Naive thymus-derived CD4-positive, alpha-beta T cell (primary cell): Measurements from ENCODE around the gene STX5. TPM values are rescaled to one million over a fixed set of nuclear protein-coding genes. Genes with fewer than 3 reads are reported as not detected.
"Not testable (repeated sequence)": the region's sequence is repeated elsewhere in the genome, so short reads cannot be mapped to it uniquely, and the experiment has no call there.

Source experiments
- ATAC-seq: fragments of 150-1000 bp; cut with Tn5 transposase; 2 replicates; pipeline ENCODE4 v1.10.0; 2021; ENCODE audit warnings: mild to moderate bottlenecking, moderate library complexity
- CTCF ChIA-PET: fragments of 350-600 bp; sonication (Branson Sonifier 250); formaldehyde crosslinking; loops from one replicate; lab custom pipeline; 2021; ENCODE audit warnings: antibody characterized with exemption; lab: Charles Lee
- POLR2A ChIA-PET: fragments of 350-600 bp; sonication (Branson Sonifier 250); formaldehyde crosslinking; loops from one replicate; lab custom pipeline; 2021; ENCODE audit warnings: antibody characterized with exemption, inconsistent platforms; lab: Charles Lee
- DNase-seq, 9 donors: peaks; one replicate each; pipeline versions ENCODE4 v3.0.0 to v3.0.0-alpha.2; 2020 to 2022; ENCODE audit warnings: mixed read lengths in 1 of 9
- H3K27ac ChIP-seq: one replicate; pipeline ENCODE4 v1.7.0; 2013; ENCODE audit warnings: mild to moderate bottlenecking, low read depth, low read length, moderate library complexity
- H3K27me3 ChIP-seq, 2 donors: one replicate each; pipeline ENCODE4 v1.7.0; 2013; ENCODE audit warnings: low read length in 2 of 2, mild to moderate bottlenecking in 2 of 2, moderate library complexity in 2 of 2; ENCODE audit not compliant: control insufficient read depth in 2 of 2, insufficient read depth in 2 of 2
- H3K36me3 ChIP-seq, 3 experiments: 1 replicate in 2 of 3; 2 replicates in 1 of 3; pipeline ENCODE4 v1.7.0; 2013; ENCODE audit warnings: low read length in 3 of 3, mild to moderate bottlenecking in 3 of 3, moderate library complexity in 1 of 3; ENCODE audit not compliant: insufficient read depth in 3 of 3, control insufficient read depth in 2 of 3
- H3K4me1 ChIP-seq, 2 donors: one replicate each; pipeline ENCODE4 v1.7.0; 2013; ENCODE audit warnings: low read length in 2 of 2, mild to moderate bottlenecking in 2 of 2, moderate library complexity in 1 of 2; ENCODE audit not compliant: control insufficient read depth in 2 of 2, insufficient read depth in 2 of 2
- H3K4me3 ChIP-seq: 2 replicates; pipeline ENCODE4 v1.7.0; 2013; ENCODE audit warnings: mild to moderate bottlenecking, low read length
- H3K9me3 ChIP-seq, 3 experiments: 1 replicate in 2 of 3; 2 replicates in 1 of 3; pipeline ENCODE4 v1.7.0; 2013; ENCODE audit warnings: low read length in 3 of 3; ENCODE audit not compliant: control insufficient read depth in 2 of 3
- H3K27ac Mint-ChIP-seq, 9 donors: one replicate each; pipeline ENCODE4 v1.8.0; 2020 to 2022; ENCODE audit warnings: mixed read lengths in 9 of 9, mild to moderate bottlenecking in 8 of 9, moderate library complexity in 5 of 9, inconsistent platforms in 2 of 9
- H3K27me3 Mint-ChIP-seq, 5 donors: one replicate each; pipeline ENCODE4 v1.8.0; 2021 to 2022; ENCODE audit warnings: mixed read lengths in 5 of 5, mild to moderate bottlenecking in 1 of 5
- H3K36me3 Mint-ChIP-seq, 5 donors: one replicate each; pipeline ENCODE4 v1.8.0; 2020 to 2022; ENCODE audit warnings: mixed read lengths in 5 of 5, mild to moderate bottlenecking in 3 of 5, inconsistent platforms in 1 of 5
- H3K4me1 Mint-ChIP-seq, 7 donors: one replicate each; pipeline ENCODE4 v1.8.0; 2020 to 2022; ENCODE audit warnings: mixed read lengths in 7 of 7, mild to moderate bottlenecking in 3 of 7, inconsistent platforms in 1 of 7
- H3K4me3 Mint-ChIP-seq, 10 donors: one replicate each; pipeline ENCODE4 v1.8.0; 2020 to 2022; ENCODE audit warnings: mild to moderate bottlenecking in 10 of 10, mixed read lengths in 10 of 10, moderate library complexity in 6 of 10, inconsistent platforms in 2 of 10
- H3K9me3 Mint-ChIP-seq, 11 donors: one replicate each; pipeline ENCODE4 v1.8.0; 2020 to 2022; ENCODE audit warnings: mixed read lengths in 11 of 11, mild to moderate bottlenecking in 4 of 11, inconsistent platforms in 1 of 11, moderate library complexity in 1 of 11
- intact Hi-C, 2 donors: fragments of 100-400 bp; cut with micrococcal nuclease; formaldehyde crosslinking; loops; one replicate each; pipeline ENCODE4 v1.15.1; 2023
- polyA plus RNA-seq, 2 donors: library from polyadenylated mRNA; unstranded; fragments of 300-500 nt; fragmentation: Illumina TruSeq; gene quantifications; one replicate each; pipeline ENCODE4 v1.2.3, GENCODE V29; 2021
- total RNA-seq, 6 experiments: library from RNA in 5 of 6; stranded (reverse) in 5 of 6; gene quantifications; 1 replicate in 5 of 6; 2 replicates in 1 of 6; pipeline ENCODE4 v1.2.3 and lab custom pipeline; 2021 to 2026

Gene STX5
- total and polyA plus RNA-seq, 7 experiments from 2014 or later = 23.8 to 152 (median 53.6) TPM

DNA sequence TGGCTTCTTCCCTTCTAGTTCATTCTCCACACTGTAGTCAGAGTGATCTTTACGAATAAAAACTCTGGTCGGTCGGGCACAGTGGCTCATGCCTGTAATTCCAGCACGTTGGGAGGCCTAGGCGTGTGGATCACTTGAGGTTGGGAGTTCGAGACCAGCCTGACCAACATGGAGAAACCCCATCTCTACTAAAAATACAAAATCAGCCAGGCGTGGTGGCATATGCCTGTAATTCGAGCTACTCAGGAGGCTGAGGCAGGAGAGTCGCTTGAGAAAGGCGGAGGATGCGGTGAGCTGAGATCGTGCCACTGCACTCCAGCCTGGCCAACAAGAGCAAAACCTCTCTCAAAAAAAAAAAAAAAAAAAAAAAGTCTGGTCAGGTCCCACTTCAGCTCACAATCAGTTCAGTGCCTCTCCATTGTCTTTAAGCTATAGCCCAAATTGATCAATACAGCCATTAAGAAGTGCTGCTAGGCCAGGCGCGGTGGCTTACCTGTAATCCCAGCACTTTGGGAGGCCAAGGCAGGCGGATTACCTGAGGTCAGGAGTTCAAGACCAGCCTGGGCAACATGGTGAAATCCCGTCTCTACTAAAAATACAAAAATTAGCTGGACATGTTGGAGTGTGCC is 29.8 kb upstream of the STX5 start:
- not testable (repeated sequence) for H3K4me1 ChIP-seq, H3K4me3 Mint-ChIP-seq, H3K27me3 ChIP-seq, H3K9me3 Mint-ChIP-seq, ATAC-seq, H3K36me3 ChIP-seq, H3K27ac ChIP-seq, DNase-seq, H3K27me3 Mint-ChIP-seq, H3K9me3 ChIP-seq, H3K36me3 Mint-ChIP-seq, H3K4me3 ChIP-seq
- intact Hi-C loops = loop anchor here (1.0 to 5.0 kb wide), 13 partner anchors 20 to 481 kb away; partner anchors contain the start of genes HNRNPUL2 (in 1 of the 2), LBHD1 (in 1 of the 2), NXF1 (in 1 of the 2) and STX5 (in 1 of the 2)
- peak overlapping the region in 2 of 9 donors; percentile 28 to 58 for H3K27ac Mint-ChIP-seq
- CTCF ChIA-PET = interaction anchor here (0.6 to 5.5 kb wide), 12 partner anchors 10 to 641 kb away, joined by 3 to 33 read pairs (median 4); partner anchors contain the start of gene TUT1
- POLR2A ChIA-PET = interaction anchor here (0.6 to 2.5 kb wide), 13 partner anchors 8 to 440 kb away, joined by 3 to 17 read pairs (median 3); partner anchors contain the start of genes C11orf98, CSKMT, HNRNPUL2 and TMEM179B
- H3K4me1 Mint-ChIP-seq = peaks cover 6 to 49% (median 12%) of the 10 kb centered on the region in 7 donors

DNA sequence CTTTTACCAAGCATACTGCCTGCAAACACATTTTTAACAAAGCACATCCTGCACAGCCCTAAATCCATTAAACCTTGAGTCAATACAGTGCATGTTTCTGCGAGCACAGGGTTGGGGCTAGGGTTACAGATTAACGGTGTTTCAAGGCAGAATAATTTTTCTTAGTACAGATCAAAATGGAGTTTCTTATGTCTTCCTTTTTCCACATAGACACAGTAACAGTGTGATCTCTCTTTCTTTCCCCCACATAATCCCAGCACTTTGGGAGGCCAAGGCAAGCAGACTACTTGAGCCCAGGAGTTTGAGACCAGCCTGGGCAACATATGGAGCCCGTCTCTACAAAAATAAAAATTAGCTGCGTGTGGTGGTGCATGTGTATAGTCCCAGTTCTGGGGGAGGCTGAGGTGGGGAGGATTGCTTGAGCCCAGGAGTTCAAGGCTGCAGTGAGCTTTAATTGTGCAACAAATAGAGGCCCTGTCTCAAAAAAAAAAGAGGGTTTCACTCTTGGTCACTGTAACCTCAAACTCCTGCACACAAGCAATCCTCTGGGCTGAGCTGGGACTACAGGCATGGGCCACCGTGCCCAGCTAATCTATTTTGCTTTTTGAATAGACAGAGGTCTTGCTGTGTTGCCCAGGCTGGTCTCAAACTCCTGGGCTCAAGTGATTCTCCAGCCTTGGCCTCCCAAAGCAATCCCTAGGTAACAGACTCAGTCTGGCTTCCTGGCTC is 29.1 kb upstream of the STX5 start:
- Histone ChIP-seq H3K9me3 (no peaks in the 10 kb centered on the region), H3K4me3 (no peak overlapping the region), H3K27me3 (no peaks in the 10 kb centered on the region), H3K27ac (no peak overlapping the region), H3K36me3 (no peaks in the 10 kb centered on the region), H3K4me1 (peaks cover 5 to 8% of the 10 kb centered on the region in 2 donors)
- Mint-ChIP-seq H3K4me3 (no peak overlapping the region), H3K9me3 (peaks cover 0 to 2% (median 0%) of the 10 kb centered on the region in 11 donors), H3K27me3 (peaks cover 0 to under 1% (median 0%) of the 10 kb centered on the region in 5 donors), H3K4me1 (peaks cover 7 to 54% (median 17%) of the 10 kb centered on the region in 7 donors), H3K27ac (peak overlapping the region in 2 of 9 donors; percentile 58 to 59), H3K36me3 (peaks cover 0 to 1% (median 0%) of the 10 kb centered on the region in 5 donors)
- DNase-seq (no peak), ATAC-seq (no peak)
- POLR2A ChIA-PET = interaction anchor here (0.6 to 2.5 kb wide), 10 partner anchors 7 to 196 kb away, joined by 3 to 17 read pairs (median 4); partner anchors contain the start of genes C11orf98, CSKMT, HNRNPUL2 and TMEM179B
- CTCF ChIA-PET = interaction anchor here (0.6 to 5.5 kb wide), 6 partner anchors 20 to 640 kb away, joined by 4 to 33 read pairs (median 6); partner anchors contain the start of gene TUT1
- intact Hi-C loops = loop anchor here in 1 of 2 donors (5.0 kb wide), 1 partner anchor 189 kb away; the partner anchor contains the start of genes LBHD1 and UQCC3

DNA sequence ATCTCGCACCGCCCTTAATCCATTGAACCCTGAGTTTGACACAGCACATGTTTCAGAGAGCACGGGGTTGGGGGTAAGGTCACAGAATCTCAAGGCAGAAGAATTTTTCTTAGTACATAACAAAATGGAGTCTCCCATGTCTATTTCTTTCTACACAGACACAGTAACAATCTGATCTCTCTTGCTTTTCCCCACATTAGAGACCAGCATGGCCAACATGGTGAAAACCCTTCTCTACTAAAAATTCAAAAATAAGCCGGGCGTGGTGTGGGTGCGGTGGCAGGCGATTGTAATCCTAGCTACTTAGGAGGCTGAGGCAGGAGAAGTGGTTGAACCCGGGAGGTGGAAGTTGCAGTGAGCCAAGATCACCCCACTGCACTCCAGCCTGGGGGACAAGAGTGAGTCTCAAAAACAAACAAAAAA is 27.4 kb upstream of the STX5 start:
- CTCF ChIA-PET, POLR2A ChIA-PET: not testable (repeated sequence)

DNA sequence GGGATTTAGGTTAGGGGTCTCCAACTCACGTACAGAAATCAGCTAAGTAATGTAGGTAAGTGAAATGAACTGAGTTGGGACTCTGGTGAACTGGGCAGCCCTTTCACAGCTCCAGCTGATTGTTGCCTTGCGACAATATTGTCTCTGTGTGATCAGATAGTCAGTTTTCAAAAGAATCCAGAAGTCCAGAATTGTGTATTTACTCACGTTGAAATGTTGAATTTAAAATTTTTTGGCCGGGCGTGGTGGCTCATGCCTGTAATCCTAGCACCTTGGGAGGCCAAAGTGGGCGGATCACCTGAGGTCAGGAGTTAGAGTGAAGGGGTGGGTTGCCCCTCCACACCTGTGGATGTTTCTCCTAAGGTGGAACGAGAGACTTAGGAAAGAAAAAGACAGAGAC is 26.4 kb upstream of the STX5 start:
- DNase-seq (no peak), ATAC-seq (no peak)
- Mint-ChIP-seq H3K36me3 (peaks cover 5 to 27% (median 21%) of the 10 kb centered on the region in 5 donors), H3K27ac (peak overlapping the region in 5 of 9 donors; percentile 38 to 70 (median 51)), H3K4me3 (peak overlapping the region in 2 of 10 donors; percentile 56 to 99), H3K27me3 (peaks cover 0 to 6% (median 0%) of the 10 kb centered on the region in 5 donors), H3K9me3 (peaks cover 0 to 10% (median 0%) of the 10 kb centered on the region in 11 donors), H3K4me1 (peaks cover 21 to 74% (median 35%) of the 10 kb centered on the region in 7 donors)
- CTCF ChIA-PET = interaction anchor here (0.6 to 5.3 kb wide), 4 partner anchors 54 to 534 kb away, joined by 3 to 34 read pairs (median 6); partner anchors contain the start of gene TMEM179B
- H3K36me3 ChIP-seq = peaks cover 3 to 17% (median 9%) of the 10 kb centered on the region in 3 experiments
- POLR2A ChIA-PET = interaction anchor here (0.6 to 11.0 kb wide), 14 partner anchors 15 to 219 kb away, joined by 3 to 379 read pairs (median 4); partner anchors contain the start of genes HNRNPUL2, NXF1, SLC3A2 and STX5
- no peak overlapping the region for H3K27ac ChIP-seq
- no peaks in the 10 kb centered on the region for H3K27me3 ChIP-seq
- no peak overlapping the region for H3K4me3 ChIP-seq
- intact Hi-C loops = loop anchor here in 1 of 2 donors (5.0 kb wide), 2 partner anchors 256 to 286 kb away; partner anchors contain the start of genes EEF1G and MTA2
- H3K9me3 ChIP-seq = no peaks in the 10 kb centered on the region
- H3K4me1 ChIP-seq = peaks cover 19 to 21% of the 10 kb centered on the region in 2 donors

More for the DNA sequence above, 27.4 kb upstream of the STX5 start:
- H3K9me3 ChIP-seq, DNase-seq, ATAC-seq, H3K4me3 Mint-ChIP-seq, H3K4me1 ChIP-seq, H3K27ac ChIP-seq, H3K27me3 ChIP-seq, H3K36me3 ChIP-seq, H3K27me3 Mint-ChIP-seq, H3K4me3 ChIP-seq: not testable (repeated sequence)
- Mint-ChIP-seq H3K9me3 (peaks cover 0 to 10% (median 0%) of the 10 kb centered on the region in 11 donors), H3K36me3 (peaks cover 5 to 16% (median 11%) of the 10 kb centered on the region in 5 donors), H3K27ac (peak overlapping the region in 2 of 9 donors; percentile 8 to 62), H3K4me1 (peaks cover 13 to 69% (median 27%) of the 10 kb centered on the region in 7 donors)
- intact Hi-C loops = loop anchor here in 1 of 2 donors (5.0 kb wide), 2 partner anchors 257 to 287 kb away; partner anchors contain the start of genes EEF1G and MTA2

DNA sequence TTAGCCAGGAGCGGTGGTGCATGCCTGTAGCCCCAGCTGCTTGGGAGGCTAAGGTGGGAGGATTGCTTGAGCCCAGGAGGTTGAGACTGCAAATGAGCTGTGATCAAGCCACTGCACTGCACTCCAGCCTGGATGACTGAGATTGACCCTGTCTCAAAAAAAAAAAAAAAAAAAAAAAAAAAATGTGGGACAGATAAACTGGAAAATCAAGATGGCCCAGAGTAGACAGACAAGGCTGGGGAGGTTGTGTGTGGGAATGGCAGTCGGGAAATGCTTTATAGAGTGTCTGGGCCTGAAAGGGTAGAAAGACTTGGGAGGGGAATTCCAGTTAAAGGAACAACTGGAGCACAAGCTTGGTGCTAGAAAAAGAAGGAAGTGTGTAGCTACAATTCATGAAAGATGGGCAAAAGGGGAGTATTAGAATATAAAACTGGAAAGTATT is 25.7 kb upstream of the STX5 start:
- peaks cover 5 to 32% (median 27%) of the 10 kb centered on the region in 5 donors for H3K36me3 Mint-ChIP-seq
- H3K4me3 ChIP-seq = no peak overlapping the region
- peaks cover 9 to 23% (median 12%) of the 10 kb centered on the region in 3 experiments for H3K36me3 ChIP-seq
- peak overlapping the region in 7 of 10 donors; percentile 27 to 99 (median 71) for H3K4me3 Mint-ChIP-seq
- no peak for DNase-seq
- no peak overlapping the region for H3K27ac ChIP-seq
- ChIA-PET CTCF (interaction anchor here (1.0 to 5.3 kb wide), 3 partner anchors 28 to 71 kb away, joined by 3 to 34 read pairs (median 5); partner anchors contain the start of gene TMEM179B), POLR2A (interaction anchor here (0.6 to 11.0 kb wide), 19 partner anchors 15 to 218 kb away, joined by 3 to 379 read pairs (median 5); partner anchors contain the start of genes C11orf98, CSKMT, HNRNPUL2 and NXF1)
- peaks cover 0 to 10% (median 0%) of the 10 kb centered on the region in 11 donors for H3K9me3 Mint-ChIP-seq
- peak overlapping the region in 4 of 9 donors; percentile 34 to 97 (median 60) for H3K27ac Mint-ChIP-seq
- no peaks in the 10 kb centered on the region for H3K9me3 ChIP-seq
- H3K27me3 ChIP-seq = no peaks in the 10 kb centered on the region
- H3K4me1 Mint-ChIP-seq = peaks cover 26 to 77% (median 40%) of the 10 kb centered on the region in 7 donors
- intact Hi-C loops = loop anchor here (2.0 to 5.0 kb wide), 3 partner anchors 255 to 285 kb away; partner anchors contain the start of genes EEF1G (in 1 of the 2) and MTA2 (in 1 of the 2)
- peaks cover 25 to 27% of the 10 kb centered on the region in 2 donors for H3K4me1 ChIP-seq
- H3K27me3 Mint-ChIP-seq = peaks cover 0 to 6% (median 0%) of the 10 kb centered on the region in 5 donors
- no peak for ATAC-seq
